GM18520 (cell line): Measurements from ENCODE around the gene MIA2.
A peak's percentile ranks its signal among the peaks of the same experiment; 100 is the strongest.
"Not testable (repeated sequence)": the region's sequence is repeated elsewhere in the genome, so short reads cannot be mapped to it uniquely, and the experiment has no call there.

Experiments used
- ATAC-seq: cut with Tn5 transposase; IDR thresholded peaks from one replicate; pipeline ENCODE4 v1.9.1; 2021; ENCODE audit not compliant: unreplicated experiment

MIA2 gene

DNA sequence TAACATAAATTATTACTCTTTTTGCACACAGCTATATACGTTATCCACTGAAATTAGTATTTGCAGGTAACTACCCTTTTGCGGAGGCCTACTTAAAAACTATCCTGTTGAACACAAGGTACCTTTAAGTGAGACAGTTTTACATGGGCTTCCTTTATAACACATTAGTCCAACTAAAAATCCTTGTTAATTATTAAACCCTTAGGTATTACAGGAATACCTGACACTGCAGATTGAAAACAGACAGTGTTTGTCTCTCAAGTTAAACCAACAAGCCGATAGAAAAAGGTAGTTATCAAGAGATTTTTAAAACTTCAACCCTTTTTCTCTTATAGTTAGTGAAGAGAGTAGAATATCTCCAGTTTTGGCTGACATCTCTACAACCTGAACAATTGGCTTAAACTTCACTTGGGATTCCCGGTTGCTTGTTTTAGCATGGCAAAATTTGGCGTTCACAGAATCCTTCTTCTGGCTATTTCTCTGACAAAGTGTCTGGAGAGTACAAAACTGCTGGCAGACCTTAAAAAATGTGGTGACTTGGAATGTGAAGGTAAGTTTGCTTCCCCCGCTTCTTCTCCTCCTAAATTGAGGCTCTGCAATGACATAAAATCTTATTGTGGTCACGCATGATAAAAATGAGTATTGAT is at the start of gene MIA2:
Gene MIA2, plus strand, starts transcription at position 236 of the 647 bp plus-strand sequence. Its CDS starts 200 bp downstream, at position 436.
- ATAC-seq, result no peak

DNA sequence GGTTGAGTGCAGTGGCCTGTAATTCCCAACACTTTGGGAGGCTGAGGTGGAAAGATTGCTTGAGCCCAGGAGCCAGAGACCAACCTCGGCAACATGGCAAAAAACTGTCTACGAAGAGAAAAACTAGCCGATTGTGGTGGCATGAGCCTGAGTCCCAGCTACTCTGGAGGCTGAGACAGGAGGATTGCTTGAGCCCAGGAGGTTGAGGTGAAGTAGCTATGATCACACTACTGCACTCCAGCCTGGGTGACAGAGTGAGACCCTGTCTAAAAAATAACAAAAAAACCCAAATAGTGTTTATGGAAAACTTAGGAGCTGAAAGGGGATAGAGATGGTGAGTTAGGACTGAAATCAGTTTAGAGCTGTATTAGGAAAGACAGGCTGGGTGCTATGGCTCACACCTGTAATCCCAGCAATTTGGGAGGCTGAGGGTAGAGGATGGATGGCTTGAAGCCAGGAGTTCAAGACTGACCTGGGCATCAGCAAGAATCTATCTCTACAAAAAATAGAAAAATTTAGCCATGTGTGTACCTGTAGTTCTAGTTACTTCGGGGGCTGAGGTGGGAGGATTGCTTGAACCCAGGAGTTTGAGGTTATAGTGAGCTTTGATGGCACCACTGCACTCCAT is 49.0 kb upstream of the MIA2 start:
- no peak for ATAC-seq

GRCh38 chr14:39185256-39186049 is 48.3 kb upstream of the MIA2 start:
- no peak for ATAC-seq

DNA sequence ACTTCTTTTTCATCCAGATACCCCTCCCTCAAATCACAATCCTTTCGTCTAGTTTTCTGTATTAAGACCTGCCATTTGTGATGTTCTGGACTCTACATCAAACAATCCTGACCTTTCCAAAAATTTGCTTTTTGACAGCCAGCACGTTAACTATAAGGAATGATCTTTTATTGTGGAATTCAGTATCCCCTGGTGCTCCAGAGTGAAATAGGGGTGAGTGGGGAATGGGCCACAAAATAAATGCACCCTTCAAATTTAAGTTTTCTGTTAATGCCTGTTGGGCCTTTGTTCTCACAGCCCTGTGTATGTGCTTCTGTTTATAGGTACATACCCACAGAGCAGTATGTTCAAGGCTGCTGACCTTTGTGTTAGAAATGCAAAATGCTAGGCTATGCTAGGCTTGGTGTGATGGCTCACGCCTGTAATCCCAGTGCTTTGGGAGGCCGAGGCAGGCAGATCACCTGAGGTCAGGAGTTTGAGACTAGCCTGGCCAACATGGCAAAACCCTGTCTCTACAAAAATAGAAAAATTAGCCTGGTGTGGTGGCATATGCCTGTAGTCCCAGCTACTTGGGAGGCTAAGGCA is 46.7 kb upstream of the MIA2 start:
- no peak for ATAC-seq

DNA sequence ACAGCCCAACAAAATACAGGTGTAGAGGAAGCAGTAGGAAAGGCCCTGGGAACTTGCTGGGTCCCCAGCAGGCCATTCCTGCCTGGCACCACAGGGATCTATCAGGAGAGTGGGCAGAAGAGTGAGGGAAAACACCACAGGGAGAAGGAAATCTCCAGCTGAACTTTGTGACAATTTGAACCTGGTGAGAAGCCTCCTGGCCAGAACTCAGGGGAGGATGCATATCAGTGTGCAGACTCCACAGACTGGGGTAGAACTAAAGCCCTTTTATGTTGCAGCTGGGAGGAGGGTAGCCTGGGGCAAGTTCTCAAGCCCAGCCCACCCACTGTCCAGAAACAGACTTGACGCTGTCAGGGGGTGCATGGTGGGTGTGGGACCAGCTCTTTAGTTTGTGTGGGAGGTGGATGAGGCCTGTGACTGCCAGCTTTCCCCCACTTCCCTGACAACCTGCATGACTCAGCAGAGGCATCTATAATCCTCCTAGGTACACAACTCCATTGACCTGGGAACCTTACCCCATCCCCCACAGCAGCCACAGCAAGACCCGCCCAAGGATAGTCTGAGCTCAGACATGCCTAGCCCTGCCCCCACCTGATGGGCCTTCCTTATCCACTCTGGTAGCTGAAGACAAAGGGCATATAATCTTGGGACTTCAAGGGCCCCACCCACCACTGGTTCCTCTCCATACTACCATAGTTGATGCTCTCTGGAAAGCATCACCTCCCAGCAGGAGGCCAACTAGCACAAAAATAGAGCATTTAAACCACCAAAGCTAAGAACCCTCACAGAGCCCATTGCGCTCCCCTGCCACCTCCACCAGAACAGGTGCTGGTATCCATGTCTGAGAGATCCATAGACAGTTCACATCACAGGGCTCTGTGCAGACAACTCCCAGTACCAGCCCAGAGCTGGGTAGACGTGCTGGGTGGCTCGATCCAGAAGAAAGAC is 29.8 kb upstream of the MIA2 start:
- no peak for ATAC-seq

DNA sequence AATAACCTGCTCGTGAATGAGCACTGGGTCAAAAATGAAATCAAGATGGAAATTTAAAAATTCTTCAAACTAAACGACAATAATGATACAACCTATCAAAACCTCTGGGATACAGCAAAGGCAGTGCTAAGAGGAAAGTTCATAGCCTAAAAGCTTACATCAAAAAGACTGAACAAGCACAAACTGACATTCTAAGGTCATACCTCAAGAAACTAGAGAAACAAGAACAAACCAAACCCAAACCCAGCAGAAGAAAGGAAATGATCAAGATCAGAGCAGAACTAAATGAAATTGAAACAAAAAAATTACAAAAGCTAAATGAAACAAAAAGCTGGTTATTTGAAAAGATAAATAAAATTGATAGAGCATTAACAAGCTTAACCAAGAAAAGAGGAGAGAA is 26.3 kb upstream of the MIA2 start:
- not testable (repeated sequence) for ATAC-seq

GRCh38 chr14:39211109-39211741 is 22.5 kb upstream of the MIA2 start:
- no peak for ATAC-seq

- ATAC-seq, result no peak
These were observed 21.7 kb upstream of the MIA2 start for GRCh38 chr14:39212034-39212433.

DNA sequence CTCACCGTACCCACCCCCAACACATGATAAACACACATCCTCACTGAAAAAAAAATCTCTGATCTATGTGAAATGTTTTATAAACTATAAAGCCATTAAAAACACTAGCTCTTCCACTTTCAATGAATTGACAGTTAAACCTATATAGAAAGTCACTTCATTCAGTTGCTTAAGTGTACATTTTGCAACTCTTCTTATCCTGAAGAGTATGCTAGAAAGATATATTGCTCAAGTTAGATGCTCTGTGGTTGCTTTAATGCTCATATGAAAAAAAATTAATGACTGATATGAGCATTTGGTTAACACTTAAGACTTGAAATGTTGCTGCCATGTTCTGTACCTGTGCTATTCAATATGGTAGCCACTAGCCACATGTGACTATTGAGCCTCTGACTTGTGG is 21.0 kb upstream of the MIA2 start:
- no peak for ATAC-seq

DNA sequence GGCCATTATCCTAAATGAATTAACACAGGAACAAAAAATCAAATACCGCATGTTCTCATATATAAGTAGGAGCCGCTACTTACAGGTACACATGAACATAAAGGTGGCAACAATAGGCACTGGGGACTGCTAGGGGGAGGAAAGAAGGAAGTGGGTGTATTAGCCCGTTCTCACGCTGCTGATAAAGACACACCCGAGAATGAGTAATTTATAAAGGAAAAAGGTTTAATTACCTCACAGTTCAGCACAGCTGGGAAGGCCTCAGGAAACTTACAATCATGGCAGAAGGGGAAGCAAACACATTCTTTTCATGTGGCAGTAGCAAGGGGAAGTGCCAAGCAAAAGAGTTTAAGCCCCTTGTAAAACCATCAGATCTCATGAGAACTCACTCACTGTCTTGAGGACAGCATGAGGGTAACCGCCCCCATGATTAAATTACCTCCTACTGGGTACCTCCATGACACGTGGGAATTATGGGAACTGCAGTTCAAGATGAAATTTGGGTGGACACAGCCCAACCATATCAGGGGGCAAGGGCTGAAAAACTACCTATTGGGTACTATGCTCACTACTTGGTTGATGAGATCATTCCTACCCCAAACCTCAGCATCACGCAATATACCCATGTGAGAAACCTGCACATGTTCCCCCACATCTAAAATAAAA is 16.4 kb upstream of the MIA2 start:
- ATAC-seq, result no peak

- ATAC-seq, result no peak
These were observed 15.4 kb upstream of the MIA2 start for GRCh38 chr14:39218171-39218769.

- no peak for ATAC-seq
These were observed 14.6 kb upstream of the MIA2 start for GRCh38 chr14:39219075-39219499.

DNA sequence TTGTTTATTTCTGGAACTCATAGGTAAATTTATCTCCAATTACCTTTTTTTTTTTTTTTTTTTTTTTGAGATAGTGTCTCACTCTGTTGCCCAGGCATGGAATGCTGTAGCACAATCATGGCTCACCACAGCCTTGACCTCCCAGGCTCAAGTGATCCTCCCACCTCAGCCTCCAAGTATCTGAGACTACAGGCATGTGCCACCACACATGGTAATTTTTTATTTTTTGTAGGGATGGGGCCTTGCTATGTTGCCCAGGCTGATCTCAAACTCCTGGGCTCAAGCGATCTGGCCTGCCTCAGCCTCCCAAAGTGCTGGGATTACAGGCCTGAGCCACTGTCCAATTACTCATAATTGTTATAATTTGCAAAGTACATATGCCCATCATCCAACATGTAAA is 13.2 kb upstream of the MIA2 start:
- ATAC-seq, result not testable (repeated sequence)

DNA sequence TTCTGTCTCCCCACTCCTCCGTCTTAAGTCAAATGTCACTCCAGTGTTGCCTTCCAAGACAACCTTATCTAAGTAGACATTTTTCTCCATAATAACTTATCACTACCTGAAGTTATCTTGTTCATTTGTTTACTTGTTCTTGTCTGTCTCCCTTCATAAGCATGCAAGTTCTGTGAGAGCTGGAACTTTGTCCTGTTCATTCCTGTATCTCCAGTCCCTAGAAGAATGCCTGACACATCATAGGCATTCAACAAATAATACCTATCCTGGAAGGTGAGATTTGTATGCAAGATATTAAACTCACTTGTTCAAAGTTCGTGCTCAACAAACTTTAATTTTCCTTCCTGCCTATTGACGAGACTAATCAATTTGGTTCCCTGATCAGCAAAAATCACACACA is 5.7 kb upstream of the MIA2 start:
- no peak for ATAC-seq

DNA sequence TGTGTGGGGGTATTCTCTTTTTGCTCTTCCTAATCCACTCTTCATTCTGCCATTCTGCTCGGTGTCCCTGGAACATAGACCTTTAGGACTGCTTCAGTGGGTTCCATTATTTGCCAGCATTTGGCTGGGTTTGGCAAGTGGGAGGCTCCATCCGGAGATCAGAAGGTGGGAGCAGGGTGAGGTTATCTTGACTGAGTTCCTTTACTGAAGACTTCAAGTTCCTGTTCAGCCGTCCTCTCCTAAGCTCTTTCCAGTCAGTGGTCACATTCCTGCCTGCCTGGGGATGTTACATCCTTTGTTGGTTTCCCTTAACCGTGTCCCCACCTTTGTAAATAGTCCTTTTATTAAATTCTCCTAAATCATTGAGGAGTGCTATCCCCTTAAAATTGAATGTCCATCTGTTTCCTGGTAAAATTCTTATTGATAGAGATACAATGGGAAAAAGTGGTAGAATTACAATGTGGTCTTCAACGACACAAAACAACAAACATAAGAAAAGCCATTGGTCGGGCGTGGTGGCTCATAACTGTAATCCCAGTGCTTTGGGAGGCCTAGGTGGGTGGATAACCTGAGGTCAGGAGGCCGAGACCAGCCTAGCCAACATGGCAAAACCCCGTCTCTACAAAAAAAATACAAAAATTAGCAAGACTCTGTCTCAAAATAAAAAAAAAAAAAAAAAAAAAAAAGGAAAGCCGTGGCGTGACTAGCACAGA is 5.0 kb upstream of the MIA2 start:
- ATAC-seq, result no peak

- ATAC-seq, result peak; percentile 54
These were observed 4.5 kb upstream of the MIA2 start for GRCh38 chr14:39229222-39229543.

GRCh38 chr14:39229601-39230110 is 4.1 kb upstream of the MIA2 start:
- ATAC-seq, result no peak

DNA sequence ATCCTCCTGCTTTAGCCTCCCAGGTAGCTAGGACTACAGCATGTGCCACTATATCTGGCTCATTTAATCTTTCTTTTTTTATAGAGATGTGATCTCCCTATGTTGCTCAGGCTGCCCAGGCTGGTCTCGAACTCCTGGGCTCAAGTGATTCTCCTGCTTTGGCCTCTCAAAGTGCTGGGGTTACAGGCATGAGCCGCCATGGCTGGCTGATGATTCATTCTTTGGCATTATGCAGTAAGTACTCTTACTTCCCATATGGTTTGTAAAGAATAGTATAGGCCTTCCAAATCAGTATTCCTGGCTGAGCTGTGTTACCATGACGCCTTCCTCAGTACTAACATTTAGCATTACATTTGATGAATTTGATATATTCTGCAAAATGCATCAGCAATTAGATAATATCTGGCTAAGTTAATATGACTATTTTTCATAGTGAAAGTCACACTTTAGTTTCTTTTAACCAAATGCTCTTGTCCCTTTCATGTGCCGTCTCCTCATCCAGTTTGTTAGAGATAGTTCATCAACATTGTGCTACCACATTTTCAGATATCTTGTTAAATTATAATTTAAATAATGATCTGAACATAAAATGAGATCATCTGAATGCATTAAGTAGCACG is 3.2 kb upstream of the MIA2 start:
- ATAC-seq, result no peak
